Caco-2 (cell line): ENCODE results near the gene PADI2. TPM values are rescaled to one million over a fixed set of nuclear protein-coding genes. Genes with fewer than 3 reads are reported as not detected.

Experiments
- BruUV-seq: library from RNA; stranded (reverse); fragments of 400-500 nt; replicated peaks from 2 replicates; lab custom pipeline; 2021; lab: Mats Ljungman, UMichigan
- CTCF ChIA-PET: fragments of 300-600 bp; sonication (Branson Sonifier 250); formaldehyde crosslinking; loops from one replicate; lab custom pipeline; 2022; ENCODE audit warnings: antibody characterized with exemption; lab: Charles Lee
- POLR2A ChIA-PET: fragments of 300-600 bp; sonication (Branson Sonifier 250); formaldehyde crosslinking; loops from one replicate; lab custom pipeline; 2022; ENCODE audit warnings: antibody characterized with exemption; lab: Charles Lee
- DNase-seq, 2 experiments: peaks; one replicate each; pipeline versions ENCODE4 v3.0.0 to v3.0.0-alpha.2; 2020 to 2022
- H3K27me3 ChIP-seq: replicated peaks from 2 replicates; pipeline ENCODE4 v1.6.0; 2011; ENCODE audit warnings: low read length; ENCODE audit not compliant: control insufficient read depth, insufficient read depth
- H3K36me3 ChIP-seq: 2 replicates; pipeline ENCODE4 v1.5.1; 2011; ENCODE audit warnings: low read length; ENCODE audit not compliant: control insufficient read depth, insufficient read depth
- H3K4me1 ChIP-seq: fragments of 250-450 bp; sonication (Bioruptor Pico); 2 replicates; pipeline ENCODE4 v1.5.1; 2020; ENCODE audit warnings: mild to moderate bottlenecking
- H3K4me3 ChIP-seq: 2 replicates; pipeline ENCODE4 v1.5.1; 2011; ENCODE audit warnings: low read depth, mild to moderate bottlenecking, control low read depth, low read length
- H3K9me3 ChIP-seq: fragments of 250-450 bp; sonication (Bioruptor Pico); 2 replicates; pipeline ENCODE4 v1.5.1; 2020; ENCODE audit warnings: mild to moderate bottlenecking, moderate library complexity
- H3K27ac Mint-ChIP-seq: one replicate; pipeline ENCODE4 v1.8.0; 2022; ENCODE audit warnings: mixed read lengths; ENCODE audit not compliant: unreplicated experiment
- H3K27me3 Mint-ChIP-seq: one replicate; pipeline ENCODE4 v1.8.0; 2022; ENCODE audit warnings: mixed read lengths; ENCODE audit not compliant: insufficient read depth, unreplicated experiment
- H3K36me3 Mint-ChIP-seq: one replicate; pipeline ENCODE4 v1.8.0; 2022; ENCODE audit warnings: mild to moderate bottlenecking, mixed read lengths; ENCODE audit not compliant: insufficient read depth, unreplicated experiment
- H3K4me1 Mint-ChIP-seq: one replicate; pipeline ENCODE4 v1.8.0; 2022; ENCODE audit warnings: low read depth, mixed read lengths; ENCODE audit not compliant: unreplicated experiment
- H3K4me3 Mint-ChIP-seq: one replicate; pipeline ENCODE4 v1.8.0; 2022; ENCODE audit warnings: mild to moderate bottlenecking, moderate library complexity, mixed read lengths; ENCODE audit not compliant: unreplicated experiment
- H3K9me3 Mint-ChIP-seq: one replicate; pipeline ENCODE4 v1.8.0; 2022; ENCODE audit warnings: mixed read lengths; ENCODE audit not compliant: unreplicated experiment
- CTCF ChIP-seq, 2 experiments: fragments of 200-600 bp in 1 of 2; IDR thresholded peaks; 1 replicate in 1 of 2; 2 replicates in 1 of 2; pipeline versions ENCODE4 v1.5.1 to v1.8.0; 2011 to 2022; ENCODE audit warnings: antibody characterized with exemption in 1 of 2, control low read depth in 1 of 2, inconsistent platforms in 1 of 2, low read depth in 1 of 2, low read length in 1 of 2, mild to moderate bottlenecking in 1 of 2, moderate library complexity in 1 of 2; ENCODE audit not compliant: insufficient read depth in 1 of 2, severe bottlenecking in 1 of 2, unreplicated experiment in 1 of 2
- intact Hi-C: fragments of 100-400 bp; cut with micrococcal nuclease; formaldehyde crosslinking; loops from one replicate; pipeline ENCODE4 v1.10.0; 2022; ENCODE audit not compliant: unreplicated experiment
- total RNA-seq: library from RNA; stranded (reverse); gene quantifications from 2 replicates; pipeline ENCODE4 v1.2.3, GENCODE V29; 2022

Gene PADI2
- total RNA-seq, 1 experiment from 2014 or later = 0.73 TPM

- H3K9me3 ChIP-seq = no peaks in the 10 kb centered on the region
- no peaks in the 10 kb centered on the region for H3K27me3 Mint-ChIP-seq
- no peak for TF ChIP-seq CTCF (IDR thresholded peaks at IDR 0.05; ENCODE audit: insufficient read depth in 1 of 2, low read depth in 1 of 2, low read length in 1 of 2, severe bottlenecking in 1 of 2, unreplicated experiment in 1 of 2)
- H3K4me3 Mint-ChIP-seq = no peak overlapping the region
- peaks cover 4% of the 10 kb centered on the region; the same call in 1 of the 2 replicates for H3K36me3 ChIP-seq
- no peak overlapping the region for H3K27ac Mint-ChIP-seq
- CTCF ChIA-PET = no interaction called here
- no peak for DNase-seq
- H3K36me3 Mint-ChIP-seq = peaks cover 45% of the 10 kb centered on the region
- H3K27me3 ChIP-seq = no peaks in the 10 kb centered on the region
- POLR2A ChIA-PET = no interaction called here
- H3K9me3 Mint-ChIP-seq = no peaks in the 10 kb centered on the region
- intact Hi-C loops = no loop called here
- no peaks in the 10 kb centered on the region for H3K4me1 Mint-ChIP-seq
- no peak overlapping the region for H3K4me3 ChIP-seq
- H3K4me1 ChIP-seq = no peaks in the 10 kb centered on the region
- BruUV-seq = no TSS peak
Observed at GRCh38 chr1:17040135-17040534, 79.1 kb downstream of the PADI2 start.

- H3K27me3 ChIP-seq = no peaks in the 10 kb centered on the region
- Mint-ChIP-seq H3K9me3 (no peaks in the 10 kb centered on the region), H3K36me3 (peaks cover 45% of the 10 kb centered on the region), H3K27me3 (no peaks in the 10 kb centered on the region), H3K4me3 (no peak overlapping the region), H3K4me1 (no peaks in the 10 kb centered on the region), H3K27ac (no peak overlapping the region)
- intact Hi-C loops = no loop called here
- no TSS peak for BruUV-seq
- H3K36me3 ChIP-seq = peaks cover 4% of the 10 kb centered on the region; the same call in 1 of the 2 replicates
- ChIA-PET POLR2A (no interaction called here), CTCF (no interaction called here)
- H3K4me1 ChIP-seq = no peaks in the 10 kb centered on the region
- TF ChIP-seq CTCF (IDR thresholded peaks at IDR 0.05; ENCODE audit: insufficient read depth in 1 of 2, low read depth in 1 of 2, low read length in 1 of 2, severe bottlenecking in 1 of 2, unreplicated experiment in 1 of 2) = no peak
- H3K9me3 ChIP-seq = no peaks in the 10 kb centered on the region
- no peak overlapping the region for H3K4me3 ChIP-seq
- DNase-seq = no peak
Observed at GRCh38 chr1:17039522-17039921, 79.7 kb downstream of the PADI2 start.

GRCh38 chr1:17033481-17033880, 85.8 kb downstream of the PADI2 start:
- no peaks in the 10 kb centered on the region for H3K27me3 Mint-ChIP-seq
- H3K4me3 ChIP-seq = no peak overlapping the region
- no peaks in the 10 kb centered on the region for H3K27me3 ChIP-seq
- H3K4me1 Mint-ChIP-seq = no peaks in the 10 kb centered on the region
- H3K9me3 Mint-ChIP-seq = no peaks in the 10 kb centered on the region
- DNase-seq = no peak
- peaks cover 20% of the 10 kb centered on the region for H3K36me3 Mint-ChIP-seq
- TF ChIP-seq CTCF (IDR thresholded peaks at IDR 0.05; ENCODE audit: insufficient read depth in 1 of 2, low read depth in 1 of 2, low read length in 1 of 2, severe bottlenecking in 1 of 2, unreplicated experiment in 1 of 2) = no peak
- H3K36me3 ChIP-seq = no peaks in the 10 kb centered on the region
- H3K27ac Mint-ChIP-seq = no peak overlapping the region
- intact Hi-C loops = no loop called here
- BruUV-seq = no TSS peak
- CTCF ChIA-PET = no interaction called here
- H3K4me1 ChIP-seq = no peaks in the 10 kb centered on the region
- POLR2A ChIA-PET = no interaction called here
- H3K9me3 ChIP-seq = no peaks in the 10 kb centered on the region
- no peak overlapping the region for H3K4me3 Mint-ChIP-seq
